KMS-11 (cell line): ENCODE data around the gene PSMD6.

Experiments
- H2AFZ ChIP-seq: fragments of 200-600 bp; sonication (generic); 2 replicates; pipeline ENCODE4 v1.6.1; 2016; ENCODE audit warnings: antibody characterized with exemption, mixed run types, low read depth
- H3K27ac ChIP-seq: fragments of 200-600 bp; sonication (generic); 2 replicates; pipeline ENCODE4 v1.6.1; 2016; ENCODE audit warnings: mild to moderate bottlenecking, mixed run types
- H3K27me3 ChIP-seq: fragments of 200-600 bp; sonication (generic); 2 replicates; pipeline ENCODE4 v1.6.1; 2017; ENCODE audit warnings: mild to moderate bottlenecking, low read depth, mixed run types, moderate library complexity; ENCODE audit not compliant: insufficient read depth
- H3K36me3 ChIP-seq: fragments of 200-600 bp; sonication (generic); 2 replicates; pipeline ENCODE4 v1.6.1; 2017; ENCODE audit warnings: mild to moderate bottlenecking, mixed run types; ENCODE audit not compliant: insufficient read depth
- H3K4me1 ChIP-seq: fragments of 200-600 bp; sonication (generic); 2 replicates; pipeline ENCODE4 v1.6.1; 2016; ENCODE audit warnings: mild to moderate bottlenecking, low read depth, mixed run types; ENCODE audit not compliant: poor library complexity, severe bottlenecking
- H3K4me2 ChIP-seq: fragments of 200-600 bp; sonication (generic); 2 replicates; pipeline ENCODE4 v1.7.0; 2016; ENCODE audit warnings: mild to moderate bottlenecking, mixed run types
- H3K4me3 ChIP-seq: fragments of 200-600 bp; sonication (generic); IDR thresholded peaks from 2 replicates; pipeline ENCODE4 v1.6.1; 2017; ENCODE audit warnings: low read depth, low read length, mixed read lengths; ENCODE audit not compliant: insufficient read depth
- H3K79me2 ChIP-seq: fragments of 200-600 bp; sonication (generic); 2 replicates; pipeline ENCODE4 v1.6.1; 2016; ENCODE audit warnings: low read depth, mixed run types; ENCODE audit not compliant: insufficient read depth
- H3K9ac ChIP-seq: fragments of 200-600 bp; sonication (generic); 2 replicates; pipeline ENCODE4 v1.6.1; 2016; ENCODE audit warnings: mild to moderate bottlenecking, mixed run types
- H4K20me1 ChIP-seq: fragments of 200-600 bp; sonication (generic); 2 replicates; pipeline ENCODE4 v1.6.1; 2016; ENCODE audit warnings: mild to moderate bottlenecking, mixed run types; ENCODE audit not compliant: insufficient read depth
- CTCF ChIP-seq: fragments of 200-600 bp; sonication (generic); conservative IDR thresholded peaks from 2 replicates; pipeline ENCODE4 v1.6.1; 2017; ENCODE audit warnings: low read depth, mild to moderate bottlenecking, antibody characterized with exemption, low read length, moderate library complexity, mixed read lengths

Gene PSMD6

DNA sequence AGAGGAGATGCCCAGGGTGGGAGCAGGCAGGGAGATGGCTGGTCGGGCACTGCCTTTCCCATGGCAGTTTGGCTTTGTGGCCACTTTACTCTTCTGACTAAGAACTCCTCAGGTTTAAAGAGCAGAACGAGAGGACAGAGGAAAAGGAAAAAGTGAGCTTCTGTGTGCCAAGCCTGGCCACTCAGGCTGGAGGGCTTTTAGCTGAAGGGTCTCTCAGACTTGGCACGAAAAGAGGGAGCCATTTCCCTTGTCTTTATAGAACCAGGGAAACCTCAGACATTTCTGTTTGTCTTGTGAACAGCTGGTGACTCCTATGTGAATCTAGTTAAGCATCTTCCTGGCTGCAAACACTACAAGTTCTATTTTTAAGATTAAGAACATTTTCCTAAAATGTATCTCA lies 23.3 kb upstream of the PSMD6 start:
- Histone ChIP-seq H3K4me3 (no peak overlapping the region), H3K4me2 (no peak overlapping the region), H3K4me1 (no peaks in the 10 kb centered on the region), H3K27ac (no peak overlapping the region), H3K27me3 (no peaks in the 10 kb centered on the region), H2AFZ (no peak overlapping the region), H4K20me1 (no peaks in the 10 kb centered on the region), H3K79me2 (no peaks in the 10 kb centered on the region), H3K36me3 (no peaks in the 10 kb centered on the region), H3K9ac (no peak overlapping the region)
- TF ChIP-seq CTCF, result no peak

GRCh38 chr3:64042952-64043351 lies 19.7 kb upstream of the PSMD6 start:
- no peaks in the 10 kb centered on the region for H4K20me1 ChIP-seq
- H3K4me1 ChIP-seq, result no peaks in the 10 kb centered on the region
- no peaks in the 10 kb centered on the region for H3K27me3 ChIP-seq
- H3K4me2 ChIP-seq, result no peak overlapping the region
- H3K36me3 ChIP-seq, result no peaks in the 10 kb centered on the region
- H3K4me3 ChIP-seq, result no peak overlapping the region
- no peak overlapping the region for H3K27ac ChIP-seq
- no peaks in the 10 kb centered on the region for H3K79me2 ChIP-seq
- no peak overlapping the region for H3K9ac ChIP-seq
- H2AFZ ChIP-seq, result no peak overlapping the region
- no peak for TF ChIP-seq CTCF

- Histone ChIP-seq H3K79me2 (no peaks in the 10 kb centered on the region), H3K27ac (no peak overlapping the region), H3K4me2 (no peak overlapping the region), H2AFZ (no peak overlapping the region), H3K9ac (no peak overlapping the region), H3K27me3 (no peaks in the 10 kb centered on the region), H3K4me1 (no peaks in the 10 kb centered on the region), H4K20me1 (no peaks in the 10 kb centered on the region), H3K4me3 (no peak overlapping the region), H3K36me3 (no peaks in the 10 kb centered on the region)
- no peak for TF ChIP-seq CTCF
Measured at GRCh38 chr3:64039981-64040733, 16.9 kb upstream of the PSMD6 start.

- Histone ChIP-seq H4K20me1 (no peaks in the 10 kb centered on the region), H3K79me2 (no peaks in the 10 kb centered on the region), H3K9ac (no peak overlapping the region), H3K4me3 (no peak overlapping the region), H3K27ac (no peak overlapping the region), H3K36me3 (no peaks in the 10 kb centered on the region), H3K4me2 (no peak overlapping the region), H2AFZ (no peak overlapping the region), H3K4me1 (no peaks in the 10 kb centered on the region), H3K27me3 (no peaks in the 10 kb centered on the region)
- TF ChIP-seq CTCF, result no peak
Measured at GRCh38 chr3:64039332-64039731, 16.0 kb upstream of the PSMD6 start.
